Mesenchymal stem cell (in vitro differentiated cells and primary cell): ENCODE data around the gene ANKRD13D.

ENCODE experiments used
- DNase-seq: peaks from one replicate; pipeline ENCODE4 v3.0.0-alpha.2; 2013
- H2AFZ ChIP-seq: one replicate; pipeline ENCODE4 v1.6.1; 2013; ENCODE audit warnings: low read depth, mild to moderate bottlenecking, control low read depth, inconsistent platforms, low read length, moderate library complexity
- H2AK5ac ChIP-seq: 2 replicates; pipeline ENCODE4 v1.6.1; 2013; ENCODE audit warnings: low read length, moderate library complexity, mild to moderate bottlenecking, inconsistent platforms; ENCODE audit not compliant: severe bottlenecking
- H2BK120ac ChIP-seq: one replicate; pipeline ENCODE4 v1.6.1; 2013; ENCODE audit warnings: low read depth, mild to moderate bottlenecking, inconsistent platforms, low read length, moderate library complexity
- H2BK12ac ChIP-seq, 2 experiments: one replicate each; pipeline ENCODE4 v1.6.1; 2013; ENCODE audit warnings: inconsistent platforms in 2 of 2, low read length in 2 of 2, mild to moderate bottlenecking in 2 of 2, moderate library complexity in 2 of 2, control low read depth in 1 of 2
- H2BK15ac ChIP-seq: one replicate; pipeline ENCODE4 v1.6.1; 2013; ENCODE audit warnings: mild to moderate bottlenecking, low read depth, inconsistent platforms; ENCODE audit not compliant: poor library complexity, severe bottlenecking
- H2BK5ac ChIP-seq: 2 replicates; pipeline ENCODE4 v1.6.1; 2013; ENCODE audit warnings: low read depth, mild to moderate bottlenecking, low read length, control low read depth, inconsistent platforms; ENCODE audit not compliant: poor library complexity, severe bottlenecking
- H3K14ac ChIP-seq, 2 experiments: one replicate each; pipeline ENCODE4 v1.6.1; 2013; ENCODE audit warnings: inconsistent platforms in 2 of 2, low read length in 2 of 2, control low read depth in 1 of 2, mild to moderate bottlenecking in 1 of 2, moderate library complexity in 1 of 2
- H3K18ac ChIP-seq, 2 experiments: one replicate each; pipeline ENCODE4 v1.6.1; 2013; ENCODE audit warnings: inconsistent platforms in 2 of 2, low read length in 2 of 2, control low read depth in 1 of 2, low read depth in 1 of 2, mild to moderate bottlenecking in 1 of 2
- H3K23ac ChIP-seq, 2 experiments: one replicate each; pipeline ENCODE4 v1.6.1; 2013; ENCODE audit warnings: inconsistent platforms in 2 of 2, low read length in 2 of 2, mild to moderate bottlenecking in 2 of 2, moderate library complexity in 2 of 2, control low read depth in 1 of 2
- H3K27ac ChIP-seq: 2 replicates; pipeline ENCODE4 v1.5.1; 2013; ENCODE audit warnings: mild to moderate bottlenecking, moderate library complexity, low read length, control low read depth, inconsistent platforms; ENCODE audit not compliant: poor library complexity, severe bottlenecking
- H3K27me3 ChIP-seq, 2 experiments: 2 replicates each; pipeline versions ENCODE4 v1.6.1 to v1.7.0; 2013; ENCODE audit warnings: low read length in 2 of 2, mild to moderate bottlenecking in 2 of 2, moderate library complexity in 2 of 2, control low read depth in 1 of 2, inconsistent platforms in 1 of 2; ENCODE audit not compliant: control insufficient read depth in 1 of 2, insufficient read depth in 1 of 2
- H3K36me3 ChIP-seq, 2 experiments: 2 replicates each; pipeline versions ENCODE4 v1.6.1 to v1.7.0; 2013; ENCODE audit warnings: low read length in 2 of 2, control low read depth in 1 of 2, inconsistent platforms in 1 of 2, low read depth in 1 of 2, mild to moderate bottlenecking in 1 of 2; ENCODE audit not compliant: insufficient read depth in 2 of 2, control insufficient read depth in 1 of 2
- H3K4ac ChIP-seq, 2 experiments: one replicate each; pipeline ENCODE4 v1.6.1; 2013; ENCODE audit warnings: inconsistent platforms in 2 of 2, low read length in 2 of 2, mild to moderate bottlenecking in 2 of 2, moderate library complexity in 2 of 2, control low read depth in 1 of 2, low read depth in 1 of 2
- H3K4me1 ChIP-seq: 2 replicates; pipeline ENCODE4 v1.6.1; 2013; ENCODE audit warnings: low read depth, low read length, control low read depth; ENCODE audit not compliant: control insufficient read depth, insufficient read depth
- H3K4me2 ChIP-seq: 2 replicates; pipeline ENCODE4 v1.6.1; 2013; ENCODE audit warnings: low read length, mild to moderate bottlenecking, inconsistent platforms; ENCODE audit not compliant: poor library complexity, severe bottlenecking
- H3K4me3 ChIP-seq, 2 experiments: 2 replicates each; pipeline versions ENCODE4 v1.5.1 to v1.7.0; 2013; ENCODE audit warnings: low read length in 2 of 2, mild to moderate bottlenecking in 2 of 2, control low read depth in 1 of 2, low read depth in 1 of 2; ENCODE audit not compliant: insufficient read depth in 1 of 2
- H3K79me1 ChIP-seq: replicated peaks from 2 replicates; pipeline ENCODE4 v1.6.1; 2013; ENCODE audit warnings: mild to moderate bottlenecking, control low read depth, low read length, inconsistent platforms; ENCODE audit not compliant: poor library complexity, severe bottlenecking
- H3K9ac ChIP-seq: 2 replicates; pipeline ENCODE4 v1.7.0; 2013; ENCODE audit warnings: mild to moderate bottlenecking, low read length, moderate library complexity
- H3K9me3 ChIP-seq: 2 replicates; pipeline ENCODE4 v1.7.0; 2013; ENCODE audit warnings: mild to moderate bottlenecking, low read length; ENCODE audit not compliant: control insufficient read depth
- H4K8ac ChIP-seq: one replicate; pipeline ENCODE4 v1.6.1; 2013; ENCODE audit warnings: inconsistent platforms, mild to moderate bottlenecking, low read length, moderate library complexity
- H4K91ac ChIP-seq: one replicate; pipeline ENCODE4 v1.6.1; 2013; ENCODE audit warnings: mild to moderate bottlenecking, low read length, inconsistent platforms
- WGBS: methylation state at CpG from one replicate; pipeline ENCODE4 v1.1.7; 2013; ENCODE audit warnings: mixed read lengths; 5-methylcytosine and 5-hydroxymethylcytosine counted together

ANKRD13D gene

GRCh38 chr11:67320011-67320410 is 30.9 kb downstream of the ANKRD13D start:
- Histone ChIP-seq H2BK12ac (no peak overlapping the region), H3K14ac (no peak overlapping the region), H2BK120ac (no peak overlapping the region), H3K27ac (no peak overlapping the region), H2AK5ac (no peak overlapping the region), H2BK15ac (no peak overlapping the region), H3K4me3 (no peak overlapping the region), H4K8ac (no peak overlapping the region), H3K4ac (no peak overlapping the region), H3K4me2 (no peak overlapping the region), H4K91ac (no peak overlapping the region), H3K79me1 (peaks cover 14% of the 10 kb centered on the region), H3K18ac (no peak overlapping the region), H2AFZ (no peak overlapping the region), H3K4me1 (no peaks in the 10 kb centered on the region), H3K36me3 (peaks cover 0 to 5% of the 10 kb centered on the region in 2 experiments), H2BK5ac (no peak overlapping the region), H3K23ac (peak overlapping the region in 1 of 2 experiments; percentile 65), H3K27me3 (no peaks in the 10 kb centered on the region), H3K9ac (no peak overlapping the region), H3K9me3 (no peaks in the 10 kb centered on the region)
- WGBS = 93% methylated on average over 3 of the region's 3 CpGs
- no peak for DNase-seq

GRCh38 chr11:67320691-67321090 is 31.6 kb downstream of the ANKRD13D start:
- Histone ChIP-seq H3K36me3 (peaks cover 0 to 5% of the 10 kb centered on the region in 2 experiments), H4K8ac (no peak overlapping the region), H2BK15ac (no peak overlapping the region), H3K14ac (no peak overlapping the region), H2BK120ac (no peak overlapping the region), H3K18ac (no peak overlapping the region), H3K4ac (peak overlapping the region in 1 of 2 experiments; percentile 9), H2BK5ac (no peak overlapping the region), H3K9me3 (no peaks in the 10 kb centered on the region), H4K91ac (no peak overlapping the region), H3K27me3 (no peaks in the 10 kb centered on the region), H2AK5ac (no peak overlapping the region), H3K23ac (no peak overlapping the region), H3K9ac (no peak overlapping the region), H3K4me2 (no peak overlapping the region), H3K79me1 (peaks cover 14% of the 10 kb centered on the region), H2BK12ac (no peak overlapping the region), H3K4me3 (peak overlapping the region in 1 of 2 experiments; percentile 35), H3K4me1 (no peaks in the 10 kb centered on the region), H2AFZ (no peak overlapping the region), H3K27ac (no peak overlapping the region)
- no peak for DNase-seq
- 87% methylated on average over 2 of the region's 2 CpGs for WGBS

GRCh38 chr11:67321313-67321871 is 32.3 kb downstream of the ANKRD13D start:
- no peak overlapping the region for H3K9ac ChIP-seq
- H3K18ac ChIP-seq = no peak overlapping the region
- H3K4me3 ChIP-seq = no peak overlapping the region
- no peak overlapping the region for H2BK5ac ChIP-seq
- H3K9me3 ChIP-seq = no peaks in the 10 kb centered on the region
- no peak for DNase-seq
- H4K8ac ChIP-seq = no peak overlapping the region
- no peak overlapping the region for H4K91ac ChIP-seq
- H3K4me1 ChIP-seq = no peaks in the 10 kb centered on the region
- no peak overlapping the region for H2BK12ac ChIP-seq
- H3K27me3 ChIP-seq = no peaks in the 10 kb centered on the region
- H3K14ac ChIP-seq = no peak overlapping the region
- H2AFZ ChIP-seq = no peak overlapping the region
- H2BK15ac ChIP-seq = no peak overlapping the region
- WGBS = 74% methylated on average over 6 of the region's 6 CpGs
- H3K23ac ChIP-seq = no peak overlapping the region
- H3K4me2 ChIP-seq = no peak overlapping the region
- peaks cover 14% of the 10 kb centered on the region for H3K79me1 ChIP-seq
- no peak overlapping the region for H2BK120ac ChIP-seq
- no peak overlapping the region for H3K27ac ChIP-seq
- no peak overlapping the region for H3K4ac ChIP-seq
- no peak overlapping the region for H2AK5ac ChIP-seq
- H3K36me3 ChIP-seq = peaks cover 0 to 10% of the 10 kb centered on the region in 2 experiments

GRCh38 chr11:67322049-67322448 is 32.9 kb downstream of the ANKRD13D start:
- H3K23ac ChIP-seq = no peak overlapping the region
- H4K8ac ChIP-seq = no peak overlapping the region
- H3K18ac ChIP-seq = no peak overlapping the region
- H3K4ac ChIP-seq = no peak overlapping the region
- no peak overlapping the region for H2AFZ ChIP-seq
- no peak overlapping the region for H4K91ac ChIP-seq
- no peak overlapping the region for H2BK5ac ChIP-seq
- no peak overlapping the region for H2BK120ac ChIP-seq
- 86% methylated on average over 3 of the region's 3 CpGs for WGBS
- no peak overlapping the region for H2BK15ac ChIP-seq
- H3K4me3 ChIP-seq = no peak overlapping the region
- H2BK12ac ChIP-seq = no peak overlapping the region
- H3K9ac ChIP-seq = no peak overlapping the region
- H3K4me1 ChIP-seq = no peaks in the 10 kb centered on the region
- H3K4me2 ChIP-seq = no peak overlapping the region
- H3K27ac ChIP-seq = no peak overlapping the region
- no peaks in the 10 kb centered on the region for H3K27me3 ChIP-seq
- H3K79me1 ChIP-seq = peaks cover 14% of the 10 kb centered on the region
- no peaks in the 10 kb centered on the region for H3K9me3 ChIP-seq
- H2AK5ac ChIP-seq = no peak overlapping the region
- H3K14ac ChIP-seq = no peak overlapping the region
- peaks cover 0 to 10% of the 10 kb centered on the region in 2 experiments for H3K36me3 ChIP-seq
- no peak for DNase-seq
